K562 (cell line): ENCODE results near the gene MCF2. TPM values are rescaled to one million over a fixed set of nuclear protein-coding genes. Genes with fewer than 3 reads are reported as not detected.

Experiments used
- ATAC-seq: fragments of 200-7000 bp; cut with Tn5 transposase; 3 replicates; pipeline ENCODE4 v1.9.1; 2020; ENCODE audit warnings: moderate library complexity
- BruUV-seq: library from RNA; stranded (reverse); fragments of 400-500 nt; replicated peaks from 2 replicates; lab custom pipeline; 2021; lab: Mats Ljungman, UMichigan
- CTCF ChIA-PET: fragments of 300-600 bp; formaldehyde crosslinking; extraction: SDS; loops from one replicate; lab custom pipeline; 2021; ENCODE audit warnings: low intra/inter-chr PET ratio; lab: Yijun Ruan, JAX
- POLR2A ChIA-PET: fragments of 300-600, 350-650 bp; sonication (Branson Sonifier 250); formaldehyde crosslinking; extraction: SDS; loops from one replicate; lab custom pipeline; 2021; ENCODE audit warnings: antibody characterized with exemption, inconsistent platforms; lab: Yijun Ruan, JAX
- DNase-seq, 4 experiments: peaks; one replicate each; pipeline versions ENCODE4 v3.0.0 to v3.0.0-alpha.2; 2011 to 2018; ENCODE audit warnings: low spot score in 3 of 4, mixed read lengths in 3 of 4; ENCODE audit errors: extremely low read depth in 1 of 4
- FAIRE-seq: peaks from 2 replicates; lab custom pipeline; 2011; peaks lifted over from hg19 to GRCh38; lab: Jason Lieb, UNC
- H2AFZ ChIP-seq: 2 replicates; pipeline ENCODE4 v1.6.0; 2011; ENCODE audit warnings: low read depth, low read length, control low read depth, inconsistent platforms
- H3K27ac ChIP-seq: fragments of 200-600 bp; 3 replicates; pipeline ENCODE4 v1.8.0; 2011; ENCODE audit warnings: low read depth, mild to moderate bottlenecking, control low read depth, inconsistent platforms, low read length, moderate library complexity, mixed read lengths; ENCODE audit errors: extremely low read depth
- H3K27me3 ChIP-seq, 2 experiments: fragments of 300-600 bp in 1 of 2; 2 replicates in 1 of 2; 3 replicates in 1 of 2; pipeline versions ENCODE4 v1.6.0 to v1.8.0; 2011; ENCODE audit warnings: inconsistent platforms in 2 of 2, low read length in 2 of 2, mild to moderate bottlenecking in 1 of 2, mixed read lengths in 1 of 2, moderate library complexity in 1 of 2; ENCODE audit not compliant: control insufficient read depth in 2 of 2, insufficient read depth in 2 of 2
- H3K36me3 ChIP-seq: fragments of 300-600 bp; 3 replicates; pipeline ENCODE4 v1.8.0; 2011; ENCODE audit warnings: mild to moderate bottlenecking, low read length, inconsistent platforms; ENCODE audit not compliant: control insufficient read depth, insufficient read depth
- H3K4me1 ChIP-seq, 2 experiments: fragments of 200-600 bp in 1 of 2; replicated peaks in 1 of 2; 2 replicates in 1 of 2; 3 replicates in 1 of 2; pipeline versions ENCODE4 v1.5.1 to v1.8.0; 2011; ENCODE audit warnings: inconsistent platforms in 2 of 2, low read length in 2 of 2, mild to moderate bottlenecking in 1 of 2, mixed read lengths in 1 of 2, moderate library complexity in 1 of 2; ENCODE audit not compliant: control insufficient read depth in 2 of 2, insufficient read depth in 2 of 2
- H3K4me2 ChIP-seq: 2 replicates; pipeline ENCODE4 v1.6.1; 2011; ENCODE audit warnings: low read length, control low read depth, inconsistent platforms, mixed read lengths; ENCODE audit not compliant: insufficient read depth
- H3K4me3 ChIP-seq: fragments of 200-600 bp; sonication (generic), shearing (Covaris generic); 2 replicates; pipeline ENCODE4 v1.5.1; 2016; ENCODE audit warnings: control low read depth, inconsistent platforms
- H3K79me2 ChIP-seq: fragments of 200-600 bp; 3 replicates; pipeline ENCODE4 v1.8.0; 2011; ENCODE audit warnings: low read length, inconsistent platforms; ENCODE audit not compliant: control insufficient read depth, insufficient read depth
- H3K9ac ChIP-seq, 2 experiments: 2 replicates each; pipeline versions ENCODE4 v1.6.0 to v1.6.1; 2011; ENCODE audit warnings: low read depth in 2 of 2, low read length in 2 of 2, control low read depth in 1 of 2, inconsistent platforms in 1 of 2, mild to moderate bottlenecking in 1 of 2, mixed read lengths in 1 of 2; ENCODE audit not compliant: insufficient read depth in 1 of 2
- H3K9me1 ChIP-seq: one replicate; pipeline ENCODE4 v1.6.0; 2011; ENCODE audit warnings: inconsistent platforms, mild to moderate bottlenecking, low read length, moderate library complexity; ENCODE audit not compliant: control insufficient read depth, insufficient read depth
- H3K9me3 ChIP-seq: replicated peaks from 2 replicates; pipeline ENCODE4 v1.5.1; 2011; ENCODE audit warnings: low read depth, low read length, inconsistent platforms; ENCODE audit not compliant: control insufficient read depth, insufficient read depth
- H4K20me1 ChIP-seq: replicated peaks from 2 replicates; pipeline ENCODE4 v1.6.1; 2011; ENCODE audit warnings: low read length, inconsistent platforms, mixed read lengths; ENCODE audit not compliant: control insufficient read depth, insufficient read depth
- BHLHE40 ChIP-seq: IDR thresholded peaks from 2 replicates; pipeline ENCODE4 v1.6.1; 2011; ENCODE audit warnings: low read length, improper control_type of control experiment
- CBX8 ChIP-seq: fragments of 200-600 bp; sonication (generic); IDR thresholded peaks from 2 replicates; pipeline ENCODE4 v1.6.1; 2012; ENCODE audit warnings: borderline replicate concordance, mixed run types, low read depth, mild to moderate bottlenecking, moderate library complexity, mixed read lengths, low read length, control low read depth, inconsistent platforms; ENCODE audit not compliant: poor library complexity, severe bottlenecking; ENCODE audit errors: extremely low read depth
- EP400 ChIP-seq: fragments of 450-650 bp; IDR thresholded peaks from 2 replicates; pipeline ENCODE4 v1.6.1; 2017; ENCODE audit warnings: antibody characterized with exemption, mild to moderate bottlenecking, moderate library complexity
- EWSR1 ChIP-seq: fragments of 450-650 bp; IDR thresholded peaks from 2 replicates; pipeline ENCODE4 v1.6.1; 2018; ENCODE audit warnings: borderline replicate concordance, mild to moderate bottlenecking, low read depth, moderate library complexity; ENCODE audit not compliant: partially characterized antibody
- FOXJ3 ChIP-seq: sonication (generic); formaldehyde crosslinking; IDR thresholded peaks from 2 replicates; pipeline ENCODE4 v1.4.0; 2020; ENCODE audit warnings: mild to moderate bottlenecking, missing genetic modification reagents
- MEIS2 ChIP-seq: fragments of 450-650 bp; IDR thresholded peaks from 2 replicates; pipeline ENCODE4 v1.6.1; 2014; ENCODE audit warnings: mild to moderate bottlenecking; ENCODE audit not compliant: partially characterized antibody
- ZSCAN29 ChIP-seq: fragments of 450-650 bp; IDR thresholded peaks from 2 replicates; pipeline ENCODE4 v1.6.1; 2017
- in situ Hi-C: fragments of 300-500 bp; cut with MboI; formaldehyde crosslinking; loops from 4 replicates; pipeline ENCODE4 v1.15.0; 2018; ENCODE audit warnings: inconsistent platforms, mixed read lengths
- intact Hi-C: fragments of 100-400 bp; cut with micrococcal nuclease; formaldehyde crosslinking; loops from 2 replicates; pipeline ENCODE4 v1.14.2; 2022
- polyA plus RNA-seq, 8 experiments: library from polyadenylated mRNA; depleted of rRNA in 4 of 8; stranded (reverse) in 5 of 8; unstranded in 3 of 8; fragments of >200 nt; fragmentation: Nextera tagmentation in 2 of 8; fragmentation: Illumina TruSeq in 1 of 8; extraction: Ambion mirVana in 2 of 8; extraction: Trizol in 1 of 8; gene quantifications; 2 replicates each; pipeline versions ENCODE4 v1.2.1 to v1.2.3, GENCODE V29; 2011 to 2014; ENCODE audit warnings: inconsistent platforms in 1 of 8, missing spikeins in 1 of 8
- total RNA-seq, 7 experiments: library from RNA; depleted of rRNA in 6 of 7; stranded (reverse); fragments of >200 nt in 6 of 7; fragmentation: Illumina TruSeq in 2 of 7; extraction: Trizol in 2 of 7; gene quantifications; 2 replicates each; pipeline versions ENCODE4 v1.2.1 to v1.2.3, GENCODE V29; 2011 to 2021; ENCODE audit warnings: low replicate concordance in 1 of 7
- TF ChIP-seq, protein P1 (sequence below): IDR thresholded peaks from 3 replicates; pipeline ENCODE4 v1.6.1; 2011; ENCODE audit warnings: borderline replicate concordance, mild to moderate bottlenecking; ENCODE audit not compliant: insufficient read length, insufficient read depth
- TF ChIP-seq, protein P2 (sequence below): fragments of 200-400 bp; formaldehyde crosslinking; IDR thresholded peaks from 2 replicates; pipeline ENCODE4 v1.6.1; 2017; ENCODE audit warnings: mild to moderate bottlenecking, low read depth, low read length, moderate library complexity
- TF ChIP-seq, protein P3 (sequence below): IDR thresholded peaks from 3 replicates; pipeline ENCODE4 v1.6.1; 2011; ENCODE audit warnings: borderline replicate concordance, mild to moderate bottlenecking, moderate library complexity; ENCODE audit not compliant: insufficient read length; ENCODE audit errors: extremely low read depth

The MCF2 gene
- total and polyA plus RNA-seq, 9 of the 15 experiments (the other 6 are each of a cell fraction or from before 2014, with no cell fraction given), result 0.03 to 0.78 (median 0.08) TPM; not detected in 3

DNA sequence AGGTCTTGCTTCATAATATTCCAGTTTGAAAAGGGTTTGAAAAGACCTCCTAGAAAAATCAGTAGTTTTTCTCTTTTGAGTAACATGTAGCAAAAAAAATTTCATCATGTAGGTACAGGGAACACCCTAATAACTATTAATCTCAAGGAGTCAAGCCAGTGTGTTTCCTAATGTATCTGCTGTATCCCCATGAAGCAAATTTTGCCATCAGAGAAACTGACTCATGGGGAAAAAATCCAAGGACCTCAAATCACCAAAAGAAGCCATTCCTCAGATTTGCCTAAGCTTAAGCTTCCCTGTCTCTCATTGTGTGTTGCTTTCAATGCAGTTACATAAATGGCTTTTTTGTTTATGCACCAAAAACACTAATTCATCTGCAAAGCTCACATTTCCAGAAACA, 147.7 kb downstream of the MCF2 start:
- H3K4me1 ChIP-seq, result no peaks in the 10 kb centered on the region
- no peak for DNase-seq
- no peaks in the 10 kb centered on the region for H3K9me1 ChIP-seq
- ATAC-seq, result no peak
- intact Hi-C loops (no loop called here), in situ Hi-C loops (loop anchor here (25.0 kb wide), 1 partner anchor 798 kb away; no protein-coding TSS in a partner anchor)
- H3K4me3 ChIP-seq, result no peak overlapping the region
- no peak overlapping the region for H3K4me2 ChIP-seq
- no peak for FAIRE-seq
- H2AFZ ChIP-seq, result no peak overlapping the region
- H3K27ac ChIP-seq, result no peak overlapping the region
- H3K9ac ChIP-seq, result no peak overlapping the region
- H3K27me3 ChIP-seq, result peaks cover under 1 to 12% of the 10 kb centered on the region in 2 experiments; a peak in 3 of 5 replicates
- TF ChIP-seq MEIS2, result no peak
- TF ChIP-seq, protein P1, sequence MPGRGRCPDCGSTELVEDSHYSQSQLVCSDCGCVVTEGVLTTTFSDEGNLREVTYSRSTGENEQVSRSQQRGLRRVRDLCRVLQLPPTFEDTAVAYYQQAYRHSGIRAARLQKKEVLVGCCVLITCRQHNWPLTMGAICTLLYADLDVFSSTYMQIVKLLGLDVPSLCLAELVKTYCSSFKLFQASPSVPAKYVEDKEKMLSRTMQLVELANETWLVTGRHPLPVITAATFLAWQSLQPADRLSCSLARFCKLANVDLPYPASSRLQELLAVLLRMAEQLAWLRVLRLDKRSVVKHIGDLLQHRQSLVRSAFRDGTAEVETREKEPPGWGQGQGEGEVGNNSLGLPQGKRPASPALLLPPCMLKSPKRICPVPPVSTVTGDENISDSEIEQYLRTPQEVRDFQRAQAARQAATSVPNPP, result no peak
- TF ChIP-seq, protein P2, sequence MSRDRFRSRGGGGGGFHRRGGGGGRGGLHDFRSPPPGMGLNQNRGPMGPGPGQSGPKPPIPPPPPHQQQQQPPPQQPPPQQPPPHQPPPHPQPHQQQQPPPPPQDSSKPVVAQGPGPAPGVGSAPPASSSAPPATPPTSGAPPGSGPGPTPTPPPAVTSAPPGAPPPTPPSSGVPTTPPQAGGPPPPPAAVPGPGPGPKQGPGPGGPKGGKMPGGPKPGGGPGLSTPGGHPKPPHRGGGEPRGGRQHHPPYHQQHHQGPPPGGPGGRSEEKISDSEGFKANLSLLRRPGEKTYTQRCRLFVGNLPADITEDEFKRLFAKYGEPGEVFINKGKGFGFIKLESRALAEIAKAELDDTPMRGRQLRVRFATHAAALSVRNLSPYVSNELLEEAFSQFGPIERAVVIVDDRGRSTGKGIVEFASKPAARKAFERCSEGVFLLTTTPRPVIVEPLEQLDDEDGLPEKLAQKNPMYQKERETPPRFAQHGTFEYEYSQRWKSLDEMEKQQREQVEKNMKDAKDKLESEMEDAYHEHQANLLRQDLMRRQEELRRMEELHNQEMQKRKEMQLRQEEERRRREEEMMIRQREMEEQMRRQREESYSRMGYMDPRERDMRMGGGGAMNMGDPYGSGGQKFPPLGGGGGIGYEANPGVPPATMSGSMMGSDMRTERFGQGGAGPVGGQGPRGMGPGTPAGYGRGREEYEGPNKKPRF, result no peak
- no peak for TF ChIP-seq CBX8
- TF ChIP-seq EWSR1, result no peak
- TF ChIP-seq, protein P3, sequence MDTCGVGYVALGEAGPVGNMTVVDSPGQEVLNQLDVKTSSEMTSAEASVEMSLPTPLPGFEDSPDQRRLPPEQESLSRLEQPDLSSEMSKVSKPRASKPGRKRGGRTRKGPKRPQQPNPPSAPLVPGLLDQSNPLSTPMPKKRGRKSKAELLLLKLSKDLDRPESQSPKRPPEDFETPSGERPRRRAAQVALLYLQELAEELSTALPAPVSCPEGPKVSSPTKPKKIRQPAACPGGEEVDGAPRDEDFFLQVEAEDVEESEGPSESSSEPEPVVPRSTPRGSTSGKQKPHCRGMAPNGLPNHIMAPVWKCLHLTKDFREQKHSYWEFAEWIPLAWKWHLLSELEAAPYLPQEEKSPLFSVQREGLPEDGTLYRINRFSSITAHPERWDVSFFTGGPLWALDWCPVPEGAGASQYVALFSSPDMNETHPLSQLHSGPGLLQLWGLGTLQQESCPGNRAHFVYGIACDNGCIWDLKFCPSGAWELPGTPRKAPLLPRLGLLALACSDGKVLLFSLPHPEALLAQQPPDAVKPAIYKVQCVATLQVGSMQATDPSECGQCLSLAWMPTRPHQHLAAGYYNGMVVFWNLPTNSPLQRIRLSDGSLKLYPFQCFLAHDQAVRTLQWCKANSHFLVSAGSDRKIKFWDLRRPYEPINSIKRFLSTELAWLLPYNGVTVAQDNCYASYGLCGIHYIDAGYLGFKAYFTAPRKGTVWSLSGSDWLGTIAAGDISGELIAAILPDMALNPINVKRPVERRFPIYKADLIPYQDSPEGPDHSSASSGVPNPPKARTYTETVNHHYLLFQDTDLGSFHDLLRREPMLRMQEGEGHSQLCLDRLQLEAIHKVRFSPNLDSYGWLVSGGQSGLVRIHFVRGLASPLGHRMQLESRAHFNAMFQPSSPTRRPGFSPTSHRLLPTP, result no peak
- TF ChIP-seq ZSCAN29, result no peak
- no peak for TF ChIP-seq EP400
- no peak for TF ChIP-seq BHLHE40
- no peak for TF ChIP-seq FOXJ3 (CRISPR knock-in tag)
- TF ChIP-seq, all 486 proteins: peak for 0
- Histone ChIP-seq H4K20me1 (no peaks in the 10 kb centered on the region), H3K79me2 (no peaks in the 10 kb centered on the region), H3K9me3 (no peaks in the 10 kb centered on the region), H3K36me3 (no peaks in the 10 kb centered on the region)
- POLR2A ChIA-PET, result no interaction called here
- CTCF ChIA-PET, result interaction anchor here (2.1 kb wide), 1 partner anchor 784 kb away, joined by 9 read pairs; no protein-coding TSS in a partner anchor
- no TSS peak for BruUV-seq
